Measurements from ENCODE around the gene FAM32A.

FAM32A gene

DNA sequence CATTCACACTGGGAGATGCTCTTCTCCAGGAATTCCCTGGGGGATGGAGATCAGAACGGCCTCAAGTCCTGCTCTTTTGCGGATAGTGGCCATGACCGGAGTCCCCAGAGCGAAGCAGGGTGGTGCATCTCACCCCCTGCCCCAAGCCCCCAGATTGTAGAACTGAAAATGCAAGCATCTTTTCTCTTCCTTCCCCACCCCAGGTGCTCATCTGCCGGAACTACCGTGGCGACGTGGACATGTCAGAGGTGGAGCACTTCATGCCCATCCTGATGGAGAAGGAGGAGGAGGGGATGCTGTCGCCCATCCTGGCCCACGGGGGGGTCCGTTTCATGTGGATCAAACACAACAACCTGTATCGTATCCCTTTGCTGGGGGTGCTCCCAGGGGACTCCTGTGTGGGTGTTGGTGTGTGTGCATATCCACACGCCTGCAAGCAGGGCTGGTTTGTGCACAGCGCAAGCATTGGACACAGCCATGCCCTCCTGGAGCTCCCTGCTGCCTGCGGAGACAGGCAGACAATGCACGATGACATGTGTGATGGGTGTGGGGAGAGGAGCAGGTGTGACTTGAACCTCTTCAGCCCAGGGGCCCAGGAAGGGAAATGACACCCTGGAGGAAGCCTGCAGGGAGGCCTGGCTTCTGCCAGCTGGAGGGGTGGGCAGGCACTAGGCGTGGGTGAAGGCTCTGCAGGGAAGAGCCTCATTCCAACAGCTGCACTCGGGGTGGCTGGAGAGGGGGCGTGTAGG is 18.2 kb downstream of the FAM32A start:
- no peak for DNase-seq

DNA sequence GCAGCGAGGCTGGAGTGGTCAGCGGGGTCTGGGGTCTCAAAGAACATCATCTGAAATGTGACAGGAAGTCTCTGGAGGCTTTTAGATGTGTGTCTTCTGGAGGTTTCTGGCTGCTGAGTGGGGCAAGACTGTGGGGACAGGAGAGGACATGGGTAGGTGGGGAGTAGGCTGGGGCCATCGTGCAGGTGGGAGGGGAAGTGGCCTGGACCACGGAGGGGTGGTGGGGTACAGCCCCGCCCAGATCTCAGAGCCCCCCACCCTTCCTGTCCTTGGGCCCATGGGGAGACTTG is 18.7 kb downstream of the FAM32A start:
- no peak for DNase-seq

DNA sequence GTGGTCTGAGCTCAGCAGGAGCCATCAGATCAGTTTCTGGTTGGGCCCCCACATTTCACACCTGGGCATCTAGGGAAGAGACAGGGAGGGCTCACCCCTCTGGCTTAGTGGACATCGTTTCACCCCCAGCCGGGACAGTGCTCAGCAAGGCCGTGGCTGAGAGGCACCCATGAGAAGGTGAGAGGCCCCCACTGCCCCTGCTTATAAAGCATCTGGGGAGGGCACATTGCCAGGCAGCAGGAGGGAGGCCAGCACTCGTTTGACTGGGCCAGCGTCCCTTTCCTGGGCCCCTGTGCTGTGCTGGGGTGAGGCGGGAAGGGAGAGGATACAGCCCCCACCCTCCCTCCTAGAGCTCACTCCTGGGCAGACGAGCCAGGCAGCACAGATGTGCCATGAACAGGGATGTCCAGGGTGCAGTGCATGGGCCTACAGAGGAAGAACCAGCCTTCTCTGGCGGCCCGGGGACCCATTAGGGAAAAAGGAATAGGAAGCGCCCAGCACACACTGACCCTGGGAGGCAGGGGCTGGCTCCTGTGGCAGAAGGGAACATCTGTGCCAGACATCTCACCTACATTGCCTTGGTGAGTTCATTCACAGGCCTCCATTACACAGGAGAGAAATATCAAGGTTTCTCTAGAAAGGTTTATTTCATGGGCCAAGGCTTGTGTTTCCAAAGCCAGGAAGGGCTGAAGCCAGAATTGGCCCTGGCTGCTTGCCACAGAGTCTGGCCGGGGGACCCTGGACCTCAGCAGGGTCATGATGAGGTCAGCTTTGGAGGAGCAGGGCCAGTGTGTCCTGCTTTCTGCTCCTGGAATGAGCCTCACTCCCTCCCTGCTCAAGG is 20.2 kb downstream of the FAM32A start:
- no peak for DNase-seq

- DNase-seq = no peak
Measured at GRCh38 chr19:16206046-16206605, 20.9 kb downstream of the FAM32A start.

- DNase-seq = no peak
Measured at GRCh38 chr19:16206637-16207036, 21.4 kb downstream of the FAM32A start.

- DNase-seq = no peak
Measured at GRCh38 chr19:16207063-16207462, 21.9 kb downstream of the FAM32A start.

DNA sequence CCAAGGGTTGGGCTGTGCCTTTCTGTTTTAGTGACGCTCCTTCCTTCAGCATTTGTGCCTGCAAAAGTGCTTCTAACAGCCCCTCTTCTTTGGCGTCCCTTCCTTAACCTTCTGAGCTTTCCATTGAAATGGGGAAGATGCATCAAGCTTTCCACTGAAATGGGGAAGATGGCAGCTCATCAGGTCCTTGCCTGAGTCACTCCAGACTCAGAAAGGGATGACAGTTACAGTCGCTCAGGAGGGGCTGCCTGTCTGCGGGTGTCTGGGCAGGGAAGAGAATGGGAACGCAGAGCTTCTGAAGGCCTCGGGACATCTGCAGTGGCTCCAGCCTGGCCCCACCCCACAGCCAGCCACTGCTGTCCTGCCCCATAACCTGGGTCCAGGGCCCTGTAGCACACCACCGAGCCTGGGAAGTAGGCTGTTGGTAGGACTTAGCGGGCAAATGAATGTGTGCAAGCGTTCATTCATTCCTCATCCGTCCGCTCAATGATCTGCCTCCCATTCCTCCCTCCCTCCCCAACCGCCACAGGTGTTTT is 22.3 kb downstream of the FAM32A start:
- no peak for DNase-seq

DNA sequence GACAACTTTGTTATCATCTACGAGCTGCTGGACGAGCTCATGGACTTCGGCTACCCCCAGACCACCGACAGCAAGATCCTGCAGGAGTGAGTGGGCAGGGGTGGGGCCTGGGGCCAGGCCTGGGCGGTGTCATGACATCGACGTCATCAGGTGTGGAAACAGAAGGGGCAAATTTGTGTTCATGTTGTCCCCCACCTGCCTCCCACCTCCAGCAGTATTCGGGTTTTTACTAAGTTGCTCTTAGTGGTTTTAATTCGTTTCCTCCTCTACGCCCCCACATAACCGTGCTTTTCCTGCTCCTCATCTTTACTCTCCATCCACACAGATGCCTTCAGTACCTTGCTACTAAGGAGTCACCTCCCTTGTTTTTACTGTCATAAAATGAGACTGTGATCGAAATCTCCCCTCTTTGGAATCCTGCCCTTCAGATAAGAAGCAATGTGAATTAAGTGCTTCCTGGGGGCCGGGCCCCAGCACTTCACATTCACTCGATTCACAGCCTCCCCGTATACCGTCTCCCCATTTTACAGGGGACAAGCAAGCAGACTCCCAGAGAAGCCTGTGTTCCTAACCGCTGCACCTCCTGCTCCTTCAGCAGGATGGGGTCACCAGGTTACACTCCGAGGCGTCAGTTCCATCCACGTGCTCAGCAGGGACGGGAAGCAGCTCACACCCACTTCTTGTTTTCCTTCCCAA is 23.0 kb downstream of the FAM32A start:
- no peak for DNase-seq

- no peak for DNase-seq
Measured at GRCh38 chr19:16208847-16209665, 23.8 kb downstream of the FAM32A start.

DNA sequence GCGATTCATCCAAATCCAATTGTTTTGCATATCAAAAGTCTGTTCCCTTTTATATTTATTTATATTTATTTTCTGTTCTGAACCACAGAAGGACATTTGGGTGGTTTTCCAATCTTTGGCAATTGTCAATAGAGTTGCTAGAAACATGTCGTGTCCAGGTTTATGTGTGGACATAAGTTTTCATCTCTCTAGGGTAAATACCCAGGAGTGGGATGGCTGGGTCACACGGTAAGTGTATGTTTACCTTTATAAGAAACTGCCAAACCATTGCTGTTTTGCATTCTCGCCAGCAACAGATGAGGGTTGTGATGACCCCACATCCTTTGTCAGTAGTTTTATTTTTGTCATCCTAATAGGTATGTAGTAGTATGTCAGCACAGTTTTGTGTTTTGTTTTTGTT is 25.0 kb downstream of the FAM32A start:
- peak; percentile 55 for DNase-seq

- no peak for DNase-seq
Measured at GRCh38 chr19:16213076-16213475, 27.9 kb downstream of the FAM32A start.

DNA sequence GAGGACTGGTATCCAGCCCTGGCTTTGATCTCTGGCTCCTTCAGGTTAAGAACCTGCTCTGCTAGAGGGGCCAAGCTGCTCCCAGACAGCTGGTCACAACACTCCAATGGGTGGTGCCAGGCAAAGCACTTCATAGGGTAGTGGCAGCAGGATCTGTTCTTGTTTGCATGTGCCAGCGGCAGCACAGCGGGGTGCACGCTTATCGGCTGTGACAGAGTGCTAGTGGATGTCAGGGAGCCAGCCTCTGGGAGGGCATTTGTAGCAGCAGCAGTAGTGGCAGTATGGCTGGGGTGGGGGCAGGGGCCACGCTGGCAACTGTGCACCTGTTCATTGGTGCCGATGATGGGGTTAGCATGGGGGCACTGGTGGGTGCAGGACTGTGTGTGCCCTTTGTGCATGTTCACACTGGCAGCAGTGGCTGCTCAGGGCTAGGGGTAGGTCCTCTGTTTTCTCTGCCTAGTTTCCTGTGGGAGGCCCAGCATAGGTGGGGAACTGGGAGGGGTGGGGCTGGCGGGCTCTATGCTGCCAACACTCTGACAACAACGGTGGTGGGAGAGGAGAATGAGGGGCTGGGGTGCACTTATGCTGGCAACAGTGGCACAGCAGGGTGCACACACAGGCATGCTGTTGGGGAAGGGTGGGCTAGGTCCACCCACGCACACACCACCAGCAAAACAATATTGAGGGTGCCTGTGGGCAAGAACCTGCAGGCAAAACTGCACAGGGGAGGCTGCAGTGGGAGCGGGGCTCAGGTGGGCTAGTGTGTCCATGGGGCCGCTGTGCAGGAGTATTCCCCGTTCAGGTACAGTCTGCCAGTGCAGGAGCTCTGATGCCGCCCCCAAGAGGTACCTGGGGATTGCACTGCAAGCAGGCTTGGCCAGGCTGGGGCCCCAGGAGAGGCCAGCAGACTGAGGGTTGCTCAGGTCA is 31.8 kb downstream of the FAM32A start:
- DNase-seq = peak; percentile 60

DNA sequence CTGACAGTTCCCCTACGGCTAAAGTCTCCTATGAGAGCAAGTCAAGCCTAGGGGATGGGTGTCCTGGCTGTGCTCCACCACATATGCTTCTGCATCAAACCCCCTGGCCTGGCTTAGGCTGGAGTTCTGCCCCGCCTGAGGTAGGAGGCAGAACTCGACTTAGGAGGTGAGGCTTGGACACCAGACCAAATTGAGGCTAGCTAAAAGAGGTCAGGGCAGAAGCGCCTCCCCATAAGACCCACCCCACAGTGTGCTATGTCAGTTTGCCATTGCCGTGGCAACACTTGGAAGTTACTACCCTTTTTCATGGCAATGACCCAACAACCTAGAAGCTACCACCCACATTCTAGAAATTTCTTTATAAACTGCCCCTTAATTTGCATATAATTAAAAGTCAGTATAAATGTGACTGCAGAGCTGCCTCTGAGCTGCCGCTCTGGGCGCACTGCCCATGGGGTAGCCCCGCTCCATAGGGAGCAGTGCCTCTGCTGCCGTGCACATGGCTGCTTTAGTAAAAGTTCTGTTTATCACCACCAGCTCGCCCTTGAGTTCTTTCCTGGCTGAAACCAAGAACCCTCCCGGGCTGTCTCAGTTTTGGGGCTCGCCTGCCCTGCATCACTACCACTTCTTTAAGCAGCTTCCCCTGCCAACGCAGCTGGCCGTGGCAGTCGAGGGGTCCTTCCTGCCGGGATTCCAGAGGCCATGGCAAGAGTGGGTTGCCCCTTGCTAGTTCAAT is 32.7 kb downstream of the FAM32A start:
- DNase-seq = no peak

DNA sequence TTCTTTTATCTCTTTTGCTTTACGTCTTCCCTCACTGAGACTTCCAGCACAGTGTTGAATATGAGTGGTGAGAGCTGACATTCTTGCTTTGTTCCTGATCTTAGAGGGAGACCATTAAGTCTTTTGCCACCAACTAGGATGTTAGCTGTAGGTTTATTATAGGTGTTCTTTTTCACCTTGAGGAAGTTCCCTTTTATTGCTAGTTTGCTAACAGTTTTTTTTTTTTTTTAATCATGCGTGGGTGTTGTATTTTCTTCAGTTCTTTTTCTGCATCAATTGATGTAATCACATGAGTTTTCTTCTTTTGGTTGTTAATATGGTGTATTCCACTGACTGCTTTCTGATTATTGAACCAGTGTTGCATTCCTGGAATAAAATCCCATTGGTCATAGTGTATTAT is 33.6 kb downstream of the FAM32A start:
- no peak for DNase-seq

DNA sequence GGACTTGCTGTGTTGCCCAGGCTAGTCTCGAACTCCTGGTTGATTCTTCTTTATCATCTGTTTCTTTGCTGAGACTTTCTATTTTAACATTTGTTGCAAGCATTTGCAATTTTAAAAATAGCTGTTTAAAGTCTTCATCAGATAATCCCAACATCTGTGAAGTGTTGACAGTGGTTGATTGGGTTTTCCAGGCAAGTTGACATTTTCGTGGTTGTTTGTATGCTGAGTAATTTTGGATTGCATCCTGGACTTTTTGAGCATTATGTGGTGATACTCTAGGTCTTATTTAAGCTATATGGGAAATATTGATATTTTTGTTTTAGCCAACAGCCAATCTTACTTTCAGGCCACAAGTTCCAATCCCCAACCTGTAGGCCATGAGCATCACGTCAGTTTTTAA is 37.6 kb downstream of the FAM32A start:
- DNase-seq = no peak

DNA sequence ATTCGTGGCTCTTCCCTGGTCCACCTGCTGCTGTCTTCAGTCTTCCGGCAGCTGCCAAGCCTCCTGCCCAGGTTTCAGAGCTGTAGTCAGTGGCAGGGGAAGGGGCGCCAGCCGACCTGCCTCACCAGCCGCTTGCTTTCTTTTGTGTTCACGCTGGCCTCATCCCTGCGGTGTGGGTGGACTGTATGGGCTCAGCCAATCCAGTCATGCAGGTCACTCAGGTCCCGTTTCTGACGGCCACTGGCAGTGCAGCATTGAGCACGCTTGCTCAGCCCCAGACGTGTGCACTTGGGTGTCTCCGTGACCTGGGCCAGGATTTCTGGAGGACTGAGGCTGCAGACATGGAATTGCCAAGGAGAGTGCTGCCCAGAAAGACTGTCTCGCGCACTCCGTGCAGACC is 38.5 kb downstream of the FAM32A start:
- DNase-seq = no peak

DNA sequence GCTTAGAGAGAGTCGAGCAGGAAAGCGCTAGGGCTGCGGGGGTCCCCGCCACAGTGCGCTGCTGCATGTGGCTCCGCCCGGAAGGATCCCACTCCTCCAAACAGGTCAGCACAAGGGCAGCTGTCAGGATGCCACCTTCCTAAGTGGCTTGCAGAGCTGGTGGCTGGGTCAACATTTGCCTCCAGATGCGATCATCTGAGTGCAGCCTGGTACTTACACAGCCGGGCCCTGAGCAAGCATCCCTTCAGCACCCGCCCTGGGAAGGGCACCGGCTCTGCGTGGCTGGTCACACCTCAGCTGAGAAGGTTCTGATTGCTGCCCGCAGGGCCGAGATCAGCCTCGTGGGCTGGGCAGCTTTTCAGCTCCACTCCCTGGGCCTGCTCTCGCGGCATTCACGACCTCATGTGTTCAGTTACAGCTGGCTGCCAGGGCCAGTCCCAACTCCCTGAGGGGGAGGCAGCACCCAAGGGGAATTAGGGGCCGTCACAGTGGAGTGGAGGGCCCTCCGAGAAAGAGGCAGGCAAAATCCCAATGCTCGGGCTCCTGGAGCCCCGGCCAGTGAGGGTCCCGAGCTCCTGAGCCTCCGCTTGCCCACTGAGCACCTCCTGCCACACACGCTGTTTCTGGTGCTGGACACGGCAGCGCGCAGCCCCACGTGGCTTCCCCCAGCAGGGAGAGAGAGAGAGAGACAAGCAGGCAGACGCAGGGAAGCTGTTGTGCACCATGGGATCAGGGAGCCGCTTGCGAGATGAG is 39.3 kb downstream of the FAM32A start:
- no peak for DNase-seq

DNA sequence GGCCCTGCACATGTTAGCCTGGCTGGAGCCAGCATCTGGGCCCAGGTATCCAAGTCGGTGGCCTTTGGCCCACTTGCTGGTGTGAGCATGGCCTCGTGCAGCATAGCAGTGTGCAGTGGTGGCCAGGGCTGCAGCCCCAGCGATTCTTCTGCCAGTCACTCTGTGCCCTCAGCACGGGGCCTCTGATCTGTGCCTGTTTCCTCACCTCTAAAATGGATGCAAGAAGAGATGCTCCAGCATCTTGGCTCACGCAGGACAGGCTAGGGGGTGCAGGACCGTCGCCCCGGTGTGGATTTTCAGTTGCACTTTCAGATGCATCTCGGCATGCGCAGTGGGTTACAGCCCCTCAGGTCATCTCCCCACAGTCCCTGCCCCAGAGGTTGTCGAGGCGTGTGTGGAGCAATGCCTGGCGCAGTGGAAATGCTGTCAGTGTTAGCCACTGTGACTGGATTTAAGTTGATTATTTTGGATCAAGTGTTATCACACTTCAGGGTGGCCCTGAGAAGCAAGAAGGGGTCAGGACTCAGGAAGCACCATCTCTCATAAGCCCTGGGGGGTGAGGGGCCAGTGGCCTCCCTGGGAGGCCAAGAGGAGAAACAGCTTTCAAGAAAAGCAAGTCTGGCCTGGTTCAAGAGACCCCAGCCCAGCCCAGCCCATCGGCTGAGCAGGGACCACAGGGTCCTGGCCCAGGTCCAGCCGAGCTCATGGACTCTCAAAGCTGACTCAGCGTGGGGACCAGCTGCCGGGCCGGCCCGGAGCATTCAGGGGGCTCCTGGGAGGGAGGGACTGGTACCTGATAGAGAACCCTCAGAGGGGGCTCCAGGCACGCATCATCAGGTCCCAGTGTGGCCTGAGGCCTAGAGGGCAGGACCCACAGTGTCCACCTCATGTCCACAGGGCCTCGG is 40.3 kb downstream of the FAM32A start:
- no peak for DNase-seq

DNA sequence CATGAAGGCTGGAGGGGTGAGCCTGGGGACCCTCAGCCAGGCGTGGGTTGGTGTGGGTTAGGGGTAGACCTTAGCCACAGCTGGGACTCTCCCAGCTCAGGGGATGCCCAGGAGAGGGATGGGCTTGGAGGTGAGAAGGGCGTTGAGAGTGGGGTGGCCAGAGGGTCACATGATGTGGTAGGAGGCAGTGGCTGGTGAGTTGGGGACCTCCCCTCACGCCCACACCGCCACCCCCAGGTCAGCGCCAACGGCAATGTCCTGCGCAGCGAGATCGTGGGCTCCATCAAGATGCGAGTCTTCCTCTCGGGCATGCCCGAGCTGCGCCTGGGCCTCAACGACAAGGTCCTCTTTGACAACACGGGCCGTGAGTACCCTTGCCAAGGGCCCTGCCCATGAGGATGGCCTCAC is 41.0 kb downstream of the FAM32A start:
- no peak for DNase-seq
